ENCODE results near the gene TAPT1. TPM values are rescaled to one million over a fixed set of nuclear protein-coding genes. Genes with fewer than 3 reads are reported as not detected.

Gene TAPT1
- total and polyA plus RNA-seq, 2 of the 13 experiments (the other 11 are each of a cell fraction or from before 2014, with no cell fraction given) = 24.5 to 25.3 TPM

GRCh38 chr4:16140879-16141249, 85.4 kb downstream of the TAPT1 start (continued):
- TF ChIP-seq ZBTB25 (CRISPR knock-in tag; IDR thresholded peaks at IDR 0.05) (no peak), SALL1 (CRISPR knock-in tag; IDR thresholded peaks at IDR 0.05) (peak; percentile 56; the same call in 1 of the 2 replicates), SAFB2 (CRISPR knock-in tag; IDR thresholded peaks at IDR 0.05; ENCODE audit: borderline replicate concordance, low read depth) (no peak), ARID2 (CRISPR knock-in tag; IDR thresholded peaks at IDR 0.05; ENCODE audit: borderline replicate concordance) (no peak), ZFP1 (CRISPR knock-in tag; IDR thresholded peaks at IDR 0.05) (no peak), SMAD9 (CRISPR knock-in tag; IDR thresholded peaks at IDR 0.05) (no peak), RFXAP (CRISPR knock-in tag; IDR thresholded peaks at IDR 0.05; ENCODE audit: borderline replicate concordance) (no peak), SYNCRIP (IDR thresholded peaks at IDR 0.05; ENCODE audit: insufficient read depth, low read depth, low read length) (no peak), ZNF672 (CRISPR knock-in tag; IDR thresholded peaks at IDR 0.05) (no peak), ZNF333 (CRISPR knock-in tag; IDR thresholded peaks at IDR 0.05; ENCODE audit: borderline replicate concordance) (no peak), SP2 (CRISPR knock-in tag; IDR thresholded peaks at IDR 0.05) (no peak), GATAD1 (CRISPR knock-in tag; IDR thresholded peaks at IDR 0.05) (no peak), MAFK (conservative IDR thresholded peaks at IDR 0.05 in 1 of 2, IDR thresholded peaks at IDR 0.05 in 1 of 2; ENCODE audit: low read length in 2 of 2) (no peak), DRAP1 (CRISPR knock-in tag; IDR thresholded peaks at IDR 0.05) (peak; percentile 30; the same call in 1 of the 2 replicates), RXRB (CRISPR knock-in tag; IDR thresholded peaks at IDR 0.05; ENCODE audit: borderline replicate concordance) (peak; percentile 75; the same call in 1 of the 2 replicates), PRDM4 (CRISPR knock-in tag; IDR thresholded peaks at IDR 0.05; ENCODE audit: borderline replicate concordance) (no peak), SMARCC2 (IDR thresholded peaks at IDR 0.05) (no peak), ZBTB3 (CRISPR knock-in tag; IDR thresholded peaks at IDR 0.05; ENCODE audit: borderline replicate concordance, low read depth) (no peak), TBP (CRISPR knock-in tag; IDR thresholded peaks at IDR 0.05) (no peak), IRF9 (CRISPR knock-in tag; IDR thresholded peaks at IDR 0.05; ENCODE audit: borderline replicate concordance) (no peak), GZF1 (CRISPR knock-in tag; IDR thresholded peaks at IDR 0.05) (no peak), MED8 (CRISPR knock-in tag; IDR thresholded peaks at IDR 0.05; ENCODE audit: insufficient replicate concordance) (no peak), FOSL1 (CRISPR knock-in tag; IDR thresholded peaks at IDR 0.05; ENCODE audit: borderline replicate concordance) (no peak), FOXP1 (IDR thresholded peaks at IDR 0.05) (no peak), FOXP1 (CRISPR knock-in tag; IDR thresholded peaks at IDR 0.05) (peak; percentile 50; the same call in 1 of the 2 replicates), HCFC1 (IDR thresholded peaks at IDR 0.05; ENCODE audit: low read depth, low read length) (no peak), ZNF709 (CRISPR knock-in tag; IDR thresholded peaks at IDR 0.05) (no peak), GFI1 (CRISPR knock-in tag; IDR thresholded peaks at IDR 0.05; ENCODE audit: borderline replicate concordance) (no peak), ZNF619 (CRISPR knock-in tag; IDR thresholded peaks at IDR 0.05) (no peak), ZNF256 (CRISPR knock-in tag; conservative IDR thresholded peaks at IDR 0.05) (no peak)

Measured in HepG2 (cell line).